SJCRH30 (cell line): Measurements from ENCODE around the gene PCDHB11. TPM values are rescaled to one million over a fixed set of nuclear protein-coding genes. Genes with fewer than 3 reads are reported as not detected.
"Not testable (repeated sequence)": the region's sequence is repeated elsewhere in the genome, so short reads cannot be mapped to it uniquely, and the experiment has no call there.

ENCODE experiments used
- DNase-seq, 2 experiments: peaks; one replicate each; pipeline ENCODE4 v3.0.0-alpha.2; 2015 to 2020
- H3K27ac ChIP-seq: fragments of 250-450 bp; sonication (Bioruptor Pico); 2 replicates; pipeline ENCODE4 v1.5.1; 2020; ENCODE audit warnings: mild to moderate bottlenecking, moderate library complexity
- H3K27me3 ChIP-seq: fragments of 250-450 bp; sonication (Bioruptor Pico); 2 replicates; pipeline ENCODE4 v1.5.1; 2020; ENCODE audit warnings: mild to moderate bottlenecking, moderate library complexity
- H3K36me3 ChIP-seq: fragments of 250-450 bp; sonication (Bioruptor Pico); 2 replicates; pipeline ENCODE4 v1.5.1; 2020; ENCODE audit warnings: mild to moderate bottlenecking, moderate library complexity
- H3K4me1 ChIP-seq: fragments of 250-450 bp; sonication (Bioruptor Pico); 2 replicates; pipeline ENCODE4 v1.5.1; 2020; ENCODE audit warnings: mild to moderate bottlenecking, moderate library complexity
- H3K4me3 ChIP-seq: fragments of 250-450 bp; sonication (Bioruptor Pico); 2 replicates; pipeline ENCODE4 v1.5.1; 2020; ENCODE audit warnings: mild to moderate bottlenecking, moderate library complexity
- H3K9me3 ChIP-seq: fragments of 250-450 bp; sonication (Bioruptor Pico); replicated peaks from 2 replicates; pipeline ENCODE4 v1.5.1; 2020; ENCODE audit warnings: mild to moderate bottlenecking, moderate library complexity
- total RNA-seq: library from RNA; depleted of rRNA; stranded (reverse); fragments of >200 nt; shearing (Covaris generic); gene quantifications from 2 replicates; pipeline ENCODE4 v1.2.3, GENCODE V29; 2014

The PCDHB11 gene
- total RNA-seq, 1 experiment from 2014 or later = 8.9 TPM

- DNase-seq = peak; percentile 47 to 71
- H3K4me3 ChIP-seq = peak within 1 kb of the TSS; percentile 59
- H3K4me1 ChIP-seq, H3K27ac ChIP-seq, H3K27me3 ChIP-seq: not testable (repeated sequence)
- H3K9me3 ChIP-seq = peaks cover 12% of the 10 kb centered on the region; the same call in 1 of the 2 replicates
- H3K36me3 ChIP-seq = peaks cover 18% of the 10 kb centered on the region
Measured at GRCh38 chr5:141177577-141178191, 21.7 kb upstream of the PCDHB11 start, which contains the start of gene PCDHB8. Gene PCDHB8, plus strand, starts transcription at chr5:141177790. Its CDS starts 245 bp downstream, at chr5:141178035.

- H3K27me3 ChIP-seq, H3K4me1 ChIP-seq, DNase-seq, H3K27ac ChIP-seq, H3K4me3 ChIP-seq: not testable (repeated sequence)
- peaks cover 28% of the 10 kb centered on the region for H3K36me3 ChIP-seq
- H3K9me3 ChIP-seq = peaks cover 12% of the 10 kb centered on the region; the same call in 1 of the 2 replicates
Measured at GRCh38 chr5:141179371-141179770, 20.1 kb upstream of the PCDHB11 start.

- H3K9me3 ChIP-seq = peaks cover 12% of the 10 kb centered on the region; the same call in 1 of the 2 replicates
Measured at GRCh38 chr5:141179876-141180275, 19.6 kb upstream of the PCDHB11 start.

GRCh38 chr5:141180313-141180712, 19.1 kb upstream of the PCDHB11 start:
- no peak overlapping the region for H3K4me3 ChIP-seq
- peaks cover 12% of the 10 kb centered on the region; the same call in 1 of the 2 replicates for H3K9me3 ChIP-seq
- no peaks in the 10 kb centered on the region for H3K27me3 ChIP-seq
- no peak for DNase-seq
- peaks cover 32% of the 10 kb centered on the region for H3K36me3 ChIP-seq
- H3K4me1 ChIP-seq = peaks cover 3% of the 10 kb centered on the region
- no peak overlapping the region for H3K27ac ChIP-seq

More at GRCh38 chr5:141179876-141180275, 19.6 kb upstream of the PCDHB11 start:
- H3K4me1 ChIP-seq, H3K27me3 ChIP-seq, H3K4me3 ChIP-seq, DNase-seq, H3K27ac ChIP-seq: not testable (repeated sequence)
- H3K36me3 ChIP-seq = peaks cover 30% of the 10 kb centered on the region

GRCh38 chr5:141182248-141182647, 17.2 kb upstream of the PCDHB11 start, which contains the start of gene PCDHB16:
Gene PCDHB16, plus strand, starts transcription at chr5:141182387. Its CDS starts 173 bp downstream, at chr5:141182560.
- Histone ChIP-seq H3K4me1 (peaks cover under 1% of the 10 kb centered on the region), H3K9me3 (peaks cover 12% of the 10 kb centered on the region; the same call in 1 of the 2 replicates), H3K36me3 (peaks cover 32% of the 10 kb centered on the region), H3K27me3 (no peaks in the 10 kb centered on the region), H3K27ac (no peak within 1 kb of the TSS), H3K4me3 (no peak within 1 kb of the TSS)
- DNase-seq = no peak

- H3K36me3 ChIP-seq = peaks cover 28% of the 10 kb centered on the region
- not testable (repeated sequence) for H3K9me3 ChIP-seq, H3K27me3 ChIP-seq, H3K4me3 ChIP-seq, H3K4me1 ChIP-seq, H3K27ac ChIP-seq, DNase-seq
Measured at GRCh38 chr5:141184117-141184855, 15.1 kb upstream of the PCDHB11 start.

- H3K27ac ChIP-seq = peak within 1 kb of the TSS; percentile 41; the same call in 1 of the 2 replicates
- DNase-seq = peak; percentile 46 to 67
- no peaks in the 10 kb centered on the region for H3K27me3 ChIP-seq
- H3K36me3 ChIP-seq = peaks cover 21% of the 10 kb centered on the region
- H3K4me3 ChIP-seq = peak within 1 kb of the TSS; percentile 55
- H3K9me3 ChIP-seq = no peaks in the 10 kb centered on the region; the same call in 1 of the 2 replicates
- H3K4me1 ChIP-seq = no peaks in the 10 kb centered on the region
Measured at GRCh38 chr5:141186897-141187512, 12.4 kb upstream of the PCDHB11 start, which contains the start of gene PCDHB9. Gene PCDHB9, plus strand, starts transcription at chr5:141187161. Its CDS starts 158 bp downstream, at chr5:141187319.

- H3K4me1 ChIP-seq, H3K27ac ChIP-seq, H3K36me3 ChIP-seq, H3K4me3 ChIP-seq, DNase-seq, H3K9me3 ChIP-seq, H3K27me3 ChIP-seq: not testable (repeated sequence)
Measured at GRCh38 chr5:141188682-141189081, 10.7 kb upstream of the PCDHB11 start.

GRCh38 chr5:141189131-141189530, 10.3 kb upstream of the PCDHB11 start:
- H3K27ac ChIP-seq, DNase-seq: not testable (repeated sequence)

GRCh38 chr5:141192110-141192725, 7.2 kb upstream of the PCDHB11 start, which contains the start of gene PCDHB10:
Gene PCDHB10, plus strand, starts transcription at chr5:141192353. Its CDS starts 200 bp downstream, at chr5:141192553.
- Histone ChIP-seq H3K4me1 (no peaks in the 10 kb centered on the region), H3K9me3 (no peaks in the 10 kb centered on the region; the same call in 1 of the 2 replicates), H3K27me3 (no peaks in the 10 kb centered on the region), H3K27ac (peak within 1 kb of the TSS; percentile 31; the same call in 1 of the 2 replicates), H3K36me3 (no peaks in the 10 kb centered on the region), H3K4me3 (peak within 1 kb of the TSS; percentile 62)
- DNase-seq = peak; percentile 69 to 90

More at GRCh38 chr5:141189131-141189530, 10.3 kb upstream of the PCDHB11 start:
- not testable (repeated sequence) for H3K27me3 ChIP-seq, H3K9me3 ChIP-seq, H3K4me3 ChIP-seq, H3K4me1 ChIP-seq, H3K36me3 ChIP-seq

GRCh38 chr5:141194332-141194731, 5.1 kb upstream of the PCDHB11 start:
- not testable (repeated sequence) for DNase-seq, H3K36me3 ChIP-seq, H3K27ac ChIP-seq, H3K4me1 ChIP-seq, H3K4me3 ChIP-seq, H3K27me3 ChIP-seq, H3K9me3 ChIP-seq

GRCh38 chr5:141196363-141196762, 3.1 kb upstream of the PCDHB11 start:
- no peaks in the 10 kb centered on the region for H3K4me1 ChIP-seq
- no peak overlapping the region for H3K4me3 ChIP-seq
- H3K9me3 ChIP-seq = no peaks in the 10 kb centered on the region; the same call in 1 of the 2 replicates
- H3K27me3 ChIP-seq = no peaks in the 10 kb centered on the region
- H3K36me3 ChIP-seq = no peaks in the 10 kb centered on the region
- DNase-seq = no peak
- H3K27ac ChIP-seq = no peak overlapping the region

GRCh38 chr5:141201126-141201525, 1.7 kb downstream of the PCDHB11 start:
- not testable (repeated sequence) for H3K4me1 ChIP-seq, H3K27me3 ChIP-seq, H3K9me3 ChIP-seq, H3K4me3 ChIP-seq, H3K36me3 ChIP-seq, H3K27ac ChIP-seq, DNase-seq

GRCh38 chr5:141201646-141202045, 2.2 kb downstream of the PCDHB11 start:
- DNase-seq, H3K4me1 ChIP-seq, H3K27ac ChIP-seq, H3K36me3 ChIP-seq, H3K9me3 ChIP-seq, H3K4me3 ChIP-seq, H3K27me3 ChIP-seq: not testable (repeated sequence)
